ENCODE measurements around the gene ST6GALNAC4. TPM values are rescaled to one million over a fixed set of nuclear protein-coding genes. Genes with fewer than 3 reads are reported as not detected.

The ST6GALNAC4 gene
- total RNA-seq, 4 donors from 2014 or later, result 9.6 to 39.1 (median 21.4) TPM

GRCh38 chr9:127961155-127961490, 44.3 kb upstream of the ST6GALNAC4 start:
- no peak for TF ChIP-seq CTCF (IDR thresholded peaks at IDR 0.05; ENCODE audit: low read depth)

- TF ChIP-seq CTCF (IDR thresholded peaks at IDR 0.05; ENCODE audit: low read depth), result no peak
Measured at GRCh38 chr9:127960410-127961154, 43.7 kb upstream of the ST6GALNAC4 start.

- no peak for TF ChIP-seq CTCF (IDR thresholded peaks at IDR 0.05; ENCODE audit: low read depth)
Measured at GRCh38 chr9:127959841-127960409, 43.1 kb upstream of the ST6GALNAC4 start.

- TF ChIP-seq CTCF (IDR thresholded peaks at IDR 0.05; ENCODE audit: low read depth), result no peak
Measured at GRCh38 chr9:127959398-127959797, 42.6 kb upstream of the ST6GALNAC4 start.

GRCh38 chr9:127958728-127959127, 41.9 kb upstream of the ST6GALNAC4 start:
- no peak for TF ChIP-seq CTCF (IDR thresholded peaks at IDR 0.05; ENCODE audit: low read depth)

- TF ChIP-seq CTCF (IDR thresholded peaks at IDR 0.05; ENCODE audit: low read depth), result no peak
Measured at GRCh38 chr9:127955294-127956015, 38.6 kb upstream of the ST6GALNAC4 start.

GRCh38 chr9:127954831-127955293, 38.0 kb upstream of the ST6GALNAC4 start:
- TF ChIP-seq CTCF (IDR thresholded peaks at IDR 0.05; ENCODE audit: low read depth), result no peak
